Activated CD8-positive, alpha-beta memory T cell treated with anti-CD3 and anti-CD28 coated beads, Interleukin-2, amount 50 U/mL, for 1 hour (primary cell): Measurements from ENCODE around the gene WDFY3.

ENCODE experiments used
- DNase-seq: peaks from one replicate; pipeline ENCODE4 v3.0.0-alpha.2; 2020; ENCODE audit errors: extremely low read depth

The WDFY3 gene

DNA sequence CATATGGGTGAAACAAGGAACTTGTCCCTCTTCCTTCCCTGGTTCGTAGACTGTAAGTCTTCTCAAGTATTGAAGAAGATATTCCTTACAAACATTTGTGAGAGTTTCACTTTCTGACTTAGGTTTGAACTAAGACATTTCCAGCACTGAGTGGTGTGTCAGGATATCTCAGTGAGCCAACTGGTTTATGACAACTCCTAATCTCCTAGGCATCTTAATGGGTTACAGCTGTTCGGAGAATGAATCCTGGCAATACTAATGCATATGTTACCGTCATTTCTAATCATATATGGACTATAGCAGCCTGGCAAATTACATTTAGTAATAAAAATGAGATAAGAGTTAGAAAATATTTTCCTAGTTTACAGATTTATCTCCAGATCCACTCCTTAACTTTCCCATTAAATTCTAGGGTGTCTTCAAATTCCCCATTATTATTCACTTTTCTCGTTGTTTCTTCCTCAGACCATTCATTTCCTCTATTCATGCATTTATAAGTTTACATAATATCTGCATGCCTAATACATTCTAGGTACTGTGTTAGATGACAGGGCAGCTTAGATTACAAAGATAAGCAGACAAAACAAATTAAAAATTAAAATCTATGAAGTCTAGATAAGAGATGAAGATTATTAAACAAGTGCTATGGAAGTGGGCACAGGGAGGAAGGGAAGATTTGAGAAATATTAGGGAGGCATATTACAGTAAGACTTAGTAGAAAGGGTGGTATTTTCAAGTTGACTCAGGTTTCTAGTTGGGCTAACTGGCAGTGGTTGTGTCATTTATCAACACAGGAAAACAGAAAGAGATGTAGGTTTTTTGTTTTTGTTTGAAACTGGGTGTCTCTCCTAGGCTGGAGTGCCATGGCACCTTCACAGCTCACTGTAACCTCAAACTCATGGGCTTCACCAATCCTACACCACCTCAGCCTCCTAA is 173.9 kb downstream of the WDFY3 start:
- no peak for DNase-seq

GRCh38 chr4:84790769-84791565 is 175.5 kb downstream of the WDFY3 start:
- no peak for DNase-seq

GRCh38 chr4:84786478-84786877 is 180.0 kb downstream of the WDFY3 start:
- DNase-seq: no peak

DNA sequence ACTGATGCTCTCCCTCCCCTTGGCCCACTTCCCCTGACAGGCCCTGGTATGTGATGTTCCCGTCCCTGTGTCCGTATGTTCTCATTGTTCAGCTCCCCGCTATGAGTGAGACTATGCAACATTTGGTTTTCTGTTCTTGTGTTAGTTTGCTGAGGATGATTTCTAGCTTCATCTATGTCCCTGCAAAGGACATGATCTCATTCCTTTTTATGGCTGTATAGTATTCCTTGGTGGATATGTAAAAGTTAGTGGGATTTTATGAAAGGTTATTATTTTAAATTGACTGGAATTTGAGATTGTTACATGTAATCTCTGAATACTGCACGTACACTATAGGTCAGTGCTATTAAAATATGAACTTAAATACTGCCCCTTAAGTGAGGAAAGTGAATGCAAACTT is 184.0 kb downstream of the WDFY3 start:
- DNase-seq: no peak

DNA sequence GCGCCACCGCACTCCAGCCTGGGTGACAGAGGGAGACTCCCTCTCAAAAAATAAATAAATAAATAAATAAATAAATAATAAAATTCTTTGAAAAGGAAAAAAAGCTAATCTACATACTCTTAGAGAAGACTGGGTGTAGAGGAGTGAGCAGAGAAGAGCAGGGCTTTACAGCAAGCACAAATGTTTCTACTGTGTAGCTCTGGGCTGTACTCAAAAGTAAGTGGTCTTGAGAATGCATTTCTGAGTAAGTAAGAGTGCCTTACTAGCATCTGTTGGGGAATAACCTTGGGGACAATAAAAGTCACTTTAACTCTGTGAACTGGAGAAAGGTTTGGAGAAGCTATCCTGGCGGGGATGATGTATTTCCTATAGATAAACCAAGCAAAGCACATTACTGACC is 185.8 kb downstream of the WDFY3 start:
- no peak for DNase-seq

GRCh38 chr4:84778041-84778440 is 188.4 kb downstream of the WDFY3 start:
- DNase-seq: no peak

- DNase-seq: no peak
Measured at GRCh38 chr4:84767168-84767567, 199.3 kb downstream of the WDFY3 start.

GRCh38 chr4:84753321-84753972 is 213.0 kb downstream of the WDFY3 start:
- no peak for DNase-seq

- no peak for DNase-seq
Measured at GRCh38 chr4:84751707-84752106, 214.8 kb downstream of the WDFY3 start.

- no peak for DNase-seq
Measured at GRCh38 chr4:84750960-84751283, 215.6 kb downstream of the WDFY3 start.

GRCh38 chr4:84750260-84750959 is 216.1 kb downstream of the WDFY3 start:
- DNase-seq: no peak

- no peak for DNase-seq
Measured at GRCh38 chr4:84740057-84740456, 226.4 kb downstream of the WDFY3 start.

DNA sequence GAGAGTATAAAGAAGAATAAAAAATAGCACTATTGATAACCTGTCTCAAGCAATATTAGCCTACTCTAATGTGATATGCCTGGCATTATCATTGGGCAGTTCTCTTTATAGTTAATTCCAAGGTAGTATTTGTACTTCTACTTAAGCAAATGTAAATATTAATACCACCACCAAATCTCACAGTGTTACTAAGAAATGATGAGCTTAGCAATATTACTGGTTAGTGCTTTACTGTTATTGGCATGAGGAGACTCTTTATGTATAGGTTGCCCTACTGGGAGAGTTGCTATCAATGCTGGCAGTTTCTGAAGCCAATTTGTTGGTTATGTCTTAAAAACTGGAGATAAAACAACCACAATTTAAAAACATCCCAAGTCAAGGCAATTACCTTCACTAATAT is 227.9 kb downstream of the WDFY3 start:
- no peak for DNase-seq

DNA sequence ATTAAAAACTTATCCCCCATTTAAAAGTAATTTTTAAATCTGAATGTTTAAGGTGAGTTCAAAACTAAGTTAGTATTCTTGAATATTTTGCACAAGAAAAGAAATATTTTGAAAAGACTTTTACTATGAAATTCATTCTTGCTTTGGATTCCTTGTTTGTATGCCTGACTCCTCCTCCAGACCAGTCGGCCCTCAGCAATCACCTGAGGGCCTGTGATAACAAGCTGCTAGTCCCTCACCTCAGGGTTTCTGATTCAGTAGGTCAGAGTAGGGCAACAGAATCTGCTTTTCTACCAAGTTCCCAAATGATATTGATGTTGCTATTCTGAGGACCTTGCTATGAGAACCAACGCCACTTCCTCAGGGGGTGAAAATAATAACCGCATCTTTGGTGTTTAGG is 228.8 kb downstream of the WDFY3 start:
- DNase-seq: no peak

DNA sequence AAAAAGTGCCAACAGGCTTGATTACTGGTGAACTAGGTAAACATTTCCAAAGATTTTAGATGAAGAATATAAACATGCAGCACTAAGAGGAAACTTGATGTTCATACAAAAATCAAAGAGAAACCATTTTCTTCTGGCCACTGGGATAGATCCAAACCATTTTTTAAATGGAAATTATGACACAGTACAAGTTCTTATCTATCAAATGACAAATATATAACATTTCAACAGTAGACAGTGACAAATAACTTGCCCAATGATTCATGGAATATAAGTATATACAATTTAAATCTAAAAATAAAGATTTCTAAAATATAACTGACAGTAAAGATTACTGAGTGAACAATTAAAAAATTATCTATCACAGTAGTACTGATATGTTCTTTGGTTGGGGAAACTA is 232.5 kb downstream of the WDFY3 start:
- no peak for DNase-seq

- no peak for DNase-seq
Measured at GRCh38 chr4:84733343-84734033, 233.0 kb downstream of the WDFY3 start.

- DNase-seq: no peak
Measured at GRCh38 chr4:84730375-84730774, 236.1 kb downstream of the WDFY3 start.

DNA sequence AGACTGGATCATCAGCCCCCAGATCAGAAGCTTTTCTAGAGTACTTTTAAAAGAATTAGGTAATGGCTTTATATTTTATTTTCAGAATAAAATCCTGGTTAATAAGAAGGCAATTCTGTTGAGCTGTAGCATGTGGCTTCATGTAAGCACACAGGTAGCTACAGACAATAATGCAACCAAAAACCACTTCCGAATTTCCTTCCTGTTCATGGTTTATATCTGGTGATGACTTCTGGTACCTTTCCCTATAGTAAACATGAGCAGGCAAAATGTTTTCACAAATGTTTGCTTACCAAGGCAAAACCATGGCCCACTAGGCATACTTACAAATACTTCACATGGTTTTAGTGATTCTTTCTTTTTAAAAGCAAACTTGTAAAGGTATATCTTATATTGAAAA is 239.0 kb downstream of the WDFY3 start:
- DNase-seq: no peak

DNA sequence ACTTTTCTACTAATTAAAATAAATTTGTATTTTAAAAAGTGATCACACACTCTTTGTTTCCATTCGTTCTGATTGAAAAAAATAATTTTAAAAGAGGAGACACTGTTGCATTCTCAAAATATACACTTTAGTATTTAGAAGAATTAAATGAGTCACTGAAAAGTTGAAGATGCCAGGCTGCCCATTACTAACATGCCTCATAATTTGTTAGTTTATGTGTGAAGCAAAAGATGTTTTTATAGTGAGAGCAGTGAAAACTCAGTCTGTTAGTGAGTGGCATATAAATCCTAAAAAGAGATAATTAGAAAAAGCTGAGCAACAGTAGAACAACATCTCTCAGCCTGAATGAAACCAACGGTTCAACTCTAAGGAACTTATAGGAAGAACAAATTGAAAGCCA is 240.1 kb downstream of the WDFY3 start:
- DNase-seq: no peak

DNA sequence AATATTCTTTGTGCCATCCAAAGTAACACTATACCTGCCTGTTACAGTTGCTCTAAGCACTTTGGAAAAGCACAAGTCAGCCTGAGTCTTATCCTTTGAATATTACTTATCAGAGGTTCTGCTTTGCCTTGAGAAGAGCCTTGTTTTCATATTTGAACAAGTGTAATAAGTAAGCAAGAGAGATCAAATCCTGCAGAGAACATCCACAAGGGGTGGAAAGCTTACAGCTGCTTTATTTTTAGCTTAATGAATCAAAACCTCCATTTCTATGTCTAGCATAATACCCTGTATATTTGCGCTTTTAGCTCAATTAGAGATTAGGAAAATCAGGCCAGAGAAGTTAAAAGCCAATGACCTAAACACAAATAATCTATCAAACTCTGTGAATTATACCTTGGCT is 243.8 kb downstream of the WDFY3 start:
- DNase-seq: no peak

DNA sequence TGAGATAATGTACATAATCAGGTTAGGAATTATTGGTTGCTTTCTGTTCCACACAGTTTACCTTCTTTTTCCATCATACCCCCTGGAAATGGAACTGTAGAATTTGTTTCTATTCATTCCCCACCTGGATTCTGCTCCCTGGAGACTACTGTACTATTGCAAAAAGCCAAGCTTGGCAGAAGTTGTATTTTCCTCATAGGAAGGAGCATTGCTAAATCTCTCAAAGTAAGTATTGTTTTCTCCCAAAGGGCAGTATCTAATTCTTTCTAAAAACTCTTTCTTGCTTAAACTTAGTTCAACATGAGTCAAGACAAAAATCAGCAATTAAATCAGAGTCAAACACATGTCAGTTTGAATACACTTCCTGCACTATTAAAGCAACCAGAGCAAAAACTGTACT is 247.4 kb downstream of the WDFY3 start:
- no peak for DNase-seq
